ENCODE measurements around the gene FAM24B.

- no peak for TF ChIP-seq CTCF (IDR thresholded peaks at IDR 0.05)
- TF ChIP-seq POLR2AphosphoS5 (IDR thresholded peaks at IDR 0.05; ENCODE audit: insufficient read depth in 1 of 2, low read depth in 1 of 2) = no peak
- no peak for TF ChIP-seq POLR2A (IDR thresholded peaks at IDR 0.05)
Observed at GRCh38 chr10:122853665-122854313, 25.6 kb downstream of the FAM24B start.
